ENCODE measurements around the gene DUSP8. TPM values are rescaled to one million over a fixed set of nuclear protein-coding genes. Genes with fewer than 3 reads are reported as not detected.
"Not testable (repeated sequence)": the region's sequence is repeated elsewhere in the genome, so short reads cannot be mapped to it uniquely, and the experiment has no call there.

DUSP8 gene
- polyA plus RNA-seq, 1 donor from 2014 or later, result 1.2 TPM

DNA sequence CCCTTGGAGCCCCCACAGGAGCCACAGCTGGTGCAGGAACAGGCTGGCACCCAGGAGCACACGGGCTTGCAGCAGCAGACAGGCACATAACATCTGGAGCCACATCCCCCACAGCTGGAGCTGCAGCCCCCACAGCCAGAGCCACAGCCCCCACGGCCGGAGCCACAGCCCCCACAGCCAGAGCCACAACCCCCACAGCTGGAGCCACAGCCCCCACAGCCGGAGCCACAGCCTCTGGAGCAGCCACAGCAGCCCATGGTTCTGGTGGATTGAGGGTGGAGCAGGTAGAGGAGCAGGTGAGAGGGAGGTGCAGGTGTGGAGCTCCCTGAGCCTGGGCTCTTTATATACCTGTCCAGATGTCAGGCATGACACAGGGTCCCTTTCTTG lies 25.9 kb upstream of the DUSP8 start, which contains the start of gene KRTAP5-2:
Gene KRTAP5-2, minus strand, starts transcription at position 301 of the 387 bp plus-strand sequence. Its CDS starts 44 bp downstream, at position 257.
- no peaks in the 10 kb centered on the region for H3K36me3 Mint-ChIP-seq
- no peak within 1 kb of the TSS for H3K4me3 Mint-ChIP-seq
- no peak within 1 kb of the TSS for H3K27ac Mint-ChIP-seq
- no peaks in the 10 kb centered on the region for H3K9me3 Mint-ChIP-seq
- peaks cover 19 to 30% (median 26%) of the 10 kb centered on the region in 3 donors for H3K4me1 Mint-ChIP-seq
- peaks cover 15% of the 10 kb centered on the region for H3K27me3 Mint-ChIP-seq

DNA sequence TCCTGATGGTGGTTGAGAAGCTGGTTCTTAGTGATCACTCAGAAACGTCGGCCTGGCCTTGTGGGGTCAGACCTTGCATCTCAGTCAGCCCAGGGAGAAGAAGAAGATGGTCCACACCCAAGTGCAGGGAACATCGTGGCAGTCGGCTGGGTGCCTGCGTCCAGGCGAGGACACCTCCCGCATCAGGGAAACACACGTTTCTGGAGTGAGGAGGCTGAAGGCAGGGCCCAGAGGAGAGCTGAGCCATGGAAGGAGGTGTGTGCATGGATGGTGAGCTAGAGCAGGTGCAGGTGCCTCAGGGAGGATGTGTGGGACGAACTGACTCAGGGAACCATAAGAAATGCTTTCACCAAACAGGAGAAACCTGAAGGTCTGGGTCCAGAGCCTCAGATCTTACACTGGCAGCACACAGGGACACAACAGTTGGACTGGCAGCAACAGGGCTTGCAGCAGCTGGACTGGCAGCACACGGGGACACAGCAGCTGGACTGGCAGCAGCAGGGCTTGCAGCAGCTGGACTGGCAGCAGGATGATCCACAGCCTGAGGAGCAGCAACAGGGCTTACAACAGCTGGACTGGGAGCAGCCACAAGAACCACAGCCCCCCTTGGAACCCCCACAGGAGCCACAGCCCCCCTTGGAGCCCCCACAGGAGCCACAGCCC lies 25.4 kb upstream of the DUSP8 start:
- peaks cover 15% of the 10 kb centered on the region for H3K27me3 Mint-ChIP-seq
- no peaks in the 10 kb centered on the region for H3K9me3 Mint-ChIP-seq
- H3K4me3 Mint-ChIP-seq, result no peak overlapping the region
- H3K27ac Mint-ChIP-seq, result no peak overlapping the region
- H3K36me3 Mint-ChIP-seq, result no peaks in the 10 kb centered on the region
- H3K4me1 Mint-ChIP-seq, result peaks cover 18 to 32% (median 26%) of the 10 kb centered on the region in 3 donors

DNA sequence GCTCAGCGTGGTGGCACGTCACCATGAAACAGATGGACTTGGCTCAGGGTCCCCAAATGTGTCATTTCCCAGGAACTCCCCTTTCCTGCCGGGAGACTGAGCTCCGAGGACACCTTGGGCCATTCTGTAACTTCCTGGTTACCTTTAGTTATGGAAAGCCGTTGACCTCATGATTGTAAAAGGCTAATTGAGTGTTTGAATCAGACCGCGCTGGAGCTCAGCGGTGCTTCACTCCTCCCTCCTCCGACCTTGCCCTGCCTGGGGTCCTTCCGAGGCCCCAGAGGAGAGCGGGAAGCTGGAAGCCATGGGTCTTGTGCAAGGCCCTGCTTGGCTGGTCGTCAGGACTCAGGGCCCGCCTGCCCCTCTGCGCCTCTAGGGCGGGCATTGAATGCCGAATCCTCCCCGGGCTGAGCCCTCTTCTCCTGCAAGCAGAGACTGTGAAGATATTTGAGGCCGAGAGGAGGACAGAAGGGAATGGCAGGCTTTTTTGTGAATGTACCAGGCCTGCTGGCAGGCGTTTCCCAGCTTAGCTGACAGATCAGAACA lies 24.6 kb upstream of the DUSP8 start:
- peaks cover 15% of the 10 kb centered on the region for H3K27me3 Mint-ChIP-seq
- H3K36me3 Mint-ChIP-seq, H3K9me3 Mint-ChIP-seq: not testable (repeated sequence)
- H3K4me3 Mint-ChIP-seq, result peak overlapping the region in 1 of 4 donors; percentile 57
- H3K27ac Mint-ChIP-seq, result peak overlapping the region in 1 of 3 donors; percentile 81
- peaks cover 15 to 28% (median 24%) of the 10 kb centered on the region in 3 donors for H3K4me1 Mint-ChIP-seq

DNA sequence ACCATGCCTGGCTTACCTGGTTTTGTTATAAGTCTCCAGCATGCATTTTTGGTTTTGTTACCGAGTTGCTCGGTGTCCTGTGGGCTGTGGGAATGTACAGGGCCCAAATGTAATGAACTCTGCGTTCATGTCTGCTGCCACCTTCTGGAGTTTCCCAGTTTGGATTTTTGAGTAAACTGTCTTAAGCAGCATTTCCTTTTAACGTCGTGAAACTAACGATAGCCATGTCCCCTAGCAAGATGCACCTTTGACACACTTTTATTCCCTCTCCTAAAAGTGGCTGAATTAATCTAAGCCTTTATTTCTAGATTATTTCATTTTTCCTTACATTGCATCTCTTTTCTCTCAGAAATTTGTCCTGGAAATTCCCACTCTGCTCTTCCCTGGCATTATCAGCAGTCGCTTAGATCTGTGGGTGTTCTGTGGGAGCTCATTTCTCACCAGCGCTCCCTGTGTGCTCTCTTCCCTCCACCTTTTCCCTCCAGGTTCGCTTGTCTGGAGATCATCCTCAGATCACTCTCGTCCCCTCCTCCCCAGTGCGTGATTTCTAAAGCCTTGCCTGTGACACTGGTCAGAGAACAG lies 24.0 kb upstream of the DUSP8 start:
- Mint-ChIP-seq H3K27ac (peak overlapping the region in 2 of 3 donors; percentile 19 to 81), H3K4me1 (peaks cover 12 to 25% (median 22%) of the 10 kb centered on the region in 3 donors), H3K4me3 (peak overlapping the region in 2 of 4 donors; percentile 57 to 83), H3K27me3 (peaks cover 15% of the 10 kb centered on the region)
- H3K9me3 Mint-ChIP-seq, H3K36me3 Mint-ChIP-seq: not testable (repeated sequence)

DNA sequence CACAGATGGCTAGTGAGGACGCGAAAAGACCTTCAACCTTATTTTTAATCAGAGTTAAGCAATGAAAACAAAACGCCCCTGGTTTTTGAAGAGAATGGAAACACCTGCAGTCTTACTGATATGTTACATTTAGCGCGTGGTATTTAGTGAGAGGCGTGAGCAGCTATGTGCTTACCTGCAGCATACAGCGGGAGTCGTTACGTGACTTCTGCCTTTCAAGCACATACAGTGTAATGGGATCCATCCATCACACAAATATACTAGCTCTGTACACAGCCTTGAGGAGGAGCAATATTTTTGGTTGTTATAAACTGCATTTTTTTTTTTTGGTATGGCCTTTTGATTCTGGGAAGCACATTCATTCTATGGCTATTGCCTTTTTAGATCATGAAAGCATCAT lies 20.6 kb upstream of the DUSP8 start:
- no peak overlapping the region for H3K27ac Mint-ChIP-seq
- peaks cover 15 to 35% (median 30%) of the 10 kb centered on the region in 3 donors for H3K4me1 Mint-ChIP-seq
- no peak overlapping the region for H3K4me3 Mint-ChIP-seq
- H3K27me3 Mint-ChIP-seq, result peaks cover 14% of the 10 kb centered on the region
- peaks cover 0 to 3% (median 0%) of the 10 kb centered on the region in 3 donors for H3K9me3 Mint-ChIP-seq
- peaks cover 1% of the 10 kb centered on the region for H3K36me3 Mint-ChIP-seq

DNA sequence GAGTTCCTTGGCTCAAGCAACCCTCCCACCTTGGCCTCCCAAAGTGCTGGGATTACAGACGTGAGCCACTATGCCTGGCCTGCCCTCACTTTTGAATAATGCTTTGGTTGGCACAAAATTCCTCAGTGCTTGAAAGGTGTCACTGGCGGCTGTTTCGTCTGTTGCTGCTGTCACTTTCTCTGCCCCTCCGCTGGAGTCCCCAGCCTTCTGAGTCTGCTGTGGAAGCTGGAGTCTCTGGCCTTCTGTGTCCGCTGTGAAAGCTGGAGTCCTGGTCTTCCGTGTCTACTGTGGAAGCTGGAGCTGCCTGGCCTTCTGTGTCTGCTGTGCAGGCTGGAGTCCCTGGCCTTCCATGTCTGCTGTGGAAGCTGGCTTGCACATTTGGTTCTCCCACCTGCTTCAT lies 17.9 kb upstream of the DUSP8 start:
- Mint-ChIP-seq H3K27ac (peak overlapping the region in 2 of 3 donors; percentile 38 to 74), H3K4me3 (peak overlapping the region in 2 of 4 donors; percentile 4 to 84), H3K27me3 (peaks cover 9% of the 10 kb centered on the region), H3K4me1 (peaks cover 11 to 33% (median 32%) of the 10 kb centered on the region in 3 donors), H3K36me3 (peaks cover 1% of the 10 kb centered on the region), H3K9me3 (peaks cover 0 to 3% (median 0%) of the 10 kb centered on the region in 3 donors)

DNA sequence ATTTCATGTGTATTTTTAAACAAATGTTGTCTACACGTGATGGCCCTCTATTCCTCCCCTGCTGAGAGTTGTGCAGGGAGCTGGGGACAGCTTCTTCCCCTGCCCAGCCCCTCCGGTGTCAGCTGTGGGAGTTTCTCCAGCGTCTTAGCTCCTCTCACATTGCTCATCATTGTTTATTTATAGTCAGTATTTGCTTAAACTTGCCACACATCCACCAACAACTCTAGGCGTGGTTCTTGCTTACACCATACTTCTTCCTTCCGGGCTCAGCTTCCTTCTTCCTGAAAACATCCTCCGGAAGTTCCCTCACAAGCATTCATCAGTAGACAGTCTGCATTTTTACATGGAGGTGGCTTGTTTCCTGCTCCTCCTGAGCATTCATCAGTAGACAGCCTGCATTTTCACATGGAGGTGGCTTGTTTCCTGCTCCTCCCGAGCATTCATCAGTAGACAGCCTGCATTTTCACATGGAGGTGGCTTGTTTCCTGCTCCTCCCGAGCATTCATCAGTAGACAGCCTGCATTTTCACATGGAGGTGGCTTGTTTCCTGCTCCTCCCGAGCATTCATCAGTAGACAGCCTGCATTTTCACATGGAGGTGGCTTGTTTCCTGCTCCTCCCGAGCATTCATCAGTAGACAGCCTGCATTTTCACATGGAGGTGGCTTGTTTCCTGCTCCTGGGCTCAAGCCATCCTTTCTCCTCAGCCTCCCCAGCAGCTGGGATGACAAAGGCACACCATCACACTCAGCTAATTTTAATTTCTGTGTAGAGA lies 17.3 kb upstream of the DUSP8 start:
- H3K9me3 Mint-ChIP-seq, H3K36me3 Mint-ChIP-seq, H3K27me3 Mint-ChIP-seq: not testable (repeated sequence)
- peak overlapping the region; percentile 62 to 91 (median 82) for H3K4me3 Mint-ChIP-seq
- H3K4me1 Mint-ChIP-seq, result peaks cover 11 to 30% (median 30%) of the 10 kb centered on the region in 3 donors
- H3K27ac Mint-ChIP-seq, result peak overlapping the region; percentile 77 to 97 (median 79)

DNA sequence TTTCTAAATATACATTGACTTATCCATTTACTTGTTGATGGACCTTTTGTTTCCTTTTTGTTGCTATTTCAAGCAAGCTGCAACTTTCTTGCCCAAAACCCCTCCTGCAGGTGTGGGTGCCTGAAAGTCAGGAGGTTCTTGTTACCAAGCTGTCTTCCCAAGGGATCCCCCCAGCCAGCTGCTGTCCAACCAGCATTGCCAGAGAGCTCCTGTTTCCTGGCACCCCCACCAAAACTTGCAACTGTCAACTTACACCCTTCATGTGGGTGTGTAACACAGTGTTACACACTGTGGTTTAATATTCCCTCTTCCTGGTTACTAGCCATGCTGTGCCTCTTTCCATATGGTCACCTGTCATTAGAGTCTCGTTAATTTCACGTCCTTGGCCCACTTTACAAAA lies 14.6 kb upstream of the DUSP8 start:
- H3K4me1 Mint-ChIP-seq, result peaks cover 11 to 33% (median 32%) of the 10 kb centered on the region in 3 donors
- no peaks in the 10 kb centered on the region for H3K36me3 Mint-ChIP-seq
- H3K27ac Mint-ChIP-seq, result peak overlapping the region in 2 of 3 donors; percentile 53 to 65
- H3K27me3 Mint-ChIP-seq, result peaks cover 17% of the 10 kb centered on the region
- H3K4me3 Mint-ChIP-seq, result peak overlapping the region in 2 of 4 donors; percentile 55 to 72
- peaks cover 0 to 5% (median 0%) of the 10 kb centered on the region in 3 donors for H3K9me3 Mint-ChIP-seq

DNA sequence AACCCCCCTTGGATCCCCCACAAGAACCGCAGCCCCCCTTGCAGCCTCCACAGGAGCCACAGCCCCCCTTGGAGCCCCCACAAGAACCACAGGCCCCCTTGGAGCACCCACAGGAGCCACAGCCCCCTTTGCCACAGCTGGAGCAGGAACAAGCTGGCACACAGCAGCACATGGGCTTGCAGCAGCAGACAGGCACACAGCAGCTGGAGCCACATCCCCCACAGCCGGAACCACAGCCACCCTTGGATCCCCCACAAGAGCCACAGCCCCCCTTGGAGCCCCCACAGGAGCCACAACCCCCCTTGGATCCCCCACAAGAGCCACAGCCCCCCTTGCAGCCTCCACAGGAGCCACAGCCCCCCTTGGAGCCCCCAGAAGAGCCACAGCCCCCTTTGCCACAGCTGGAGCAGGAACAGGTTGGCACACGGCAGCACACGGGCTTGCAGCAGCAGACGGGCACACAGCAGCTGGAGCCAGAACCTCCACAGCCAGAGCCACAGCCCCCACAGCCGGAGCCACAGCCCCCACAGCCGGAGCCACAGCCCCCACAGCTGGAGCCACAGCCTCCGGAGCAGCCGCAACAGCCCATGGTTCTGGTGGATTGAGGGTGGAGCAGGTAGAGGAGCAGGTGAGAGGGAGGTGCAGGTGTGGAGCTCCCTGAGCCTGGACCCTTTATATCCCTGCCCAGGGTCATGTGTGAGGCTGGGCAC lies 12.7 kb upstream of the DUSP8 start, which contains the start of gene KRTAP5-1:
Gene KRTAP5-1, minus strand, starts transcription at position 623 of the 710 bp plus-strand sequence. Its CDS starts 34 bp downstream, at position 589.
- H3K27ac Mint-ChIP-seq, result peak within 1 kb of the TSS in 2 of 3 donors; percentile 39 to 44

DNA sequence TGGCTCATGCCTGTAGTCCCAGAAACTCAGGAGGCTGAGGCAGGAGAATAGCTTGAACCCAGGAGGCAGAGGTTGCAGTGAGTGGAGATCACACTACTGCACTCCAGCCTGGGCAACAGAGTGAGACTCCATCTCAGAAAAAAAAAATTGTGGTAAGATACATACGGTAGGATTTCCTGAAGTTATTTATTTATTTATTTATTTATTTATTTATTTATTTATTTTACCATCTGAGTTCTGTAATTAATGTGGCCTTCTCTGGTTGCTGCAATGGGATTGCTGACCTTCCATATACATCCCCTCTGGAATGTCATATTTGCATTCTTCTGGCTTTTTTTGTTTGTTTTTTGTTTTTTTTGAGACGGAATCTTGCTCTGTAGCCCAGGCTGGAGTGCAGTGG lies 10.8 kb upstream of the DUSP8 start:
- H3K9me3 Mint-ChIP-seq, H3K4me3 Mint-ChIP-seq, H3K36me3 Mint-ChIP-seq, H3K27me3 Mint-ChIP-seq, H3K27ac Mint-ChIP-seq: not testable (repeated sequence)
- peaks cover 4 to 23% (median 19%) of the 10 kb centered on the region in 3 donors for H3K4me1 Mint-ChIP-seq

More for the DNA sequence above, 12.7 kb upstream of the DUSP8 start, which contains the start of gene KRTAP5-1:
- peak within 1 kb of the TSS in 2 of 4 donors; percentile 32 to 80 for H3K4me3 Mint-ChIP-seq
- H3K4me1 Mint-ChIP-seq, result peaks cover 11 to 32% (median 32%) of the 10 kb centered on the region in 3 donors
- not testable (repeated sequence) for H3K9me3 Mint-ChIP-seq, H3K36me3 Mint-ChIP-seq
- H3K27me3 Mint-ChIP-seq, result peaks cover 14% of the 10 kb centered on the region

DNA sequence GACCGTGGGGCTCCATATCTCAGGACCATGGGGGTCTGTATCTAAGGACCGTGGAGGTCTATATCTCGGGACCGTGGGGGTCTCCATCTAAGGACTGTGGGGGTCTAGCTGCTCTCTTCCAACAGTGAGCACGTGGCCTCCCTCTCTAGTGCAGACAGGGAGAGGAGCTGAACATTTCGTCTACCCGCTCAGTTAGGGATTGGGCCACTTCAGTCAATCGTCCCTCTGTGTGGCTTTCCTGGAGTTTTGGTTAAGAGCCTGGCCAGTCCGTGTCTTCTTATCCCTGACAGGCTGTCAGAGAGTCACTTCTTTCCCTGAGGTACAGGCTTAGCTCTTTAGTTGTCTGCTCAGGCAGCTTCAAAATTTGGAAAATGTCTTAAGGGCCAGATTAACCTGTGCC lies 9.9 kb upstream of the DUSP8 start:
- H3K4me3 Mint-ChIP-seq, result no peak overlapping the region
- H3K36me3 Mint-ChIP-seq, result peaks cover 9% of the 10 kb centered on the region
- H3K9me3 Mint-ChIP-seq, result peaks cover 4 to 6% (median 5%) of the 10 kb centered on the region in 3 donors
- no peak overlapping the region for H3K27ac Mint-ChIP-seq
- H3K27me3 Mint-ChIP-seq, result peaks cover 9% of the 10 kb centered on the region
- peaks cover 4 to 20% (median 17%) of the 10 kb centered on the region in 3 donors for H3K4me1 Mint-ChIP-seq

DNA sequence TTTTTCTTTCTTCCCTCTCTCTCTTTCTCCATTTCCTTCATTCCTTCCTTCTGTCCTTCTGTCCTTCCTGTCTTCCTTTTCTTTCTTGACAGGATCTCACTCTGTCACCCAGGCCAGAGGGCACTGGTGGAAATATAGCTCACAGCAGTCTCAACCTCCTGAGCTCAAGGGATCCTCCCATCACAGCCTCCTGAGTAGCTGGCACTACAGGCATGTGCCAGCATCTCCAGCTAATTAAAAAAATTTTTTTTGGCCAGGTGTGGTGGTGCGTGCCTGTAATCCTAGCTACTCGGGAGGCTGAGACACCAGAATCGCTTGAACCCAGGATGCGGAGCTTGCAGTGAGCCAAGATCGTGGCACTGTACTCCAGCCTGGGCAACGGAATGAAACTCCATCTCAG lies 4.8 kb upstream of the DUSP8 start:
- Mint-ChIP-seq H3K9me3 (peaks cover 4 to 5% (median 4%) of the 10 kb centered on the region in 3 donors), H3K4me3 (peak overlapping the region in 2 of 4 donors; percentile 7 to 17), H3K4me1 (peaks cover 0 to 4% (median 2%) of the 10 kb centered on the region in 3 donors), H3K36me3 (peaks cover 9% of the 10 kb centered on the region), H3K27ac (no peak overlapping the region), H3K27me3 (peaks cover 2% of the 10 kb centered on the region)

DNA sequence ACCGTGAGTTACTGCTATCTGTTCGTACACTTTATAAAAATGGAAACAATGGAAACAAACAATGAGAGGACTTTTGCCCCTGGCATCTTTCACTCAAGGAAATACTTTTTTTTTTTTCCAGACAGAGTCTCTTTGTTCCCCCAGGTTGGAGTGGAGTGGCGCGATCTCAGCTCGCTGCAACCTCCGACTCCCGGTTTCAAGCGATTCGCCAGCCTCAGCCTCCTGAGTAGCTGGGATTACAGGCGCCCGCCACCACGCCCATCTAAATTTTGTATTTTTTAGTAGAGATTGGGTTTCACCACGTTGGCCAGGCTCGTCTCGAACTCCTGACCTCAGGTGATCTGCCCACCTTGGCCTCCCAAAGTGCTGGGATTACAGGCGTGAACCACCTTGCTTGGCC lies 3.7 kb upstream of the DUSP8 start:
- not testable (repeated sequence) for H3K27me3 Mint-ChIP-seq, H3K4me1 Mint-ChIP-seq, H3K36me3 Mint-ChIP-seq, H3K9me3 Mint-ChIP-seq
- H3K27ac Mint-ChIP-seq, result peak overlapping the region in 1 of 3 donors; percentile 88
- peak overlapping the region in 3 of 4 donors; percentile 67 to 99 (median 82) for H3K4me3 Mint-ChIP-seq

DNA sequence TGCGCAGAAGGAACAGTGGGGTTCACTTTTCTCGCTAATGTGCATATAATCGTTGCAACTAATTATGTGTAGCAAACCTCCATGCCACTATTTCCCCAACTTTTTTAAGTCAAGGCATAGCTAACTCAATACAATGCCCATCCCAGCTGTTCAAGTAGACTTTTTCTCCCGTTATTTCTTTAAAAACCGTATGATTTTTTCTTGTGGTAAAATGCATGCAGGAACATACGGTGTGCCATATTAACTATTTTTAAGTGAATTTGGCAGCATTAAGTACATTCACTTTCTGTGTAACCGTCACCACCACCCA lies 2.8 kb upstream of the DUSP8 start:
- H3K4me1 Mint-ChIP-seq, result peaks cover 0 to 2% (median 1%) of the 10 kb centered on the region in 3 donors
- H3K27ac Mint-ChIP-seq, result peak overlapping the region in 1 of 3 donors; percentile 88
- H3K36me3 Mint-ChIP-seq, result peaks cover 9% of the 10 kb centered on the region
- peaks cover 4 to 5% (median 4%) of the 10 kb centered on the region in 3 donors for H3K9me3 Mint-ChIP-seq
- H3K4me3 Mint-ChIP-seq, result peak overlapping the region; percentile 52 to 99 (median 64)
- peaks cover 5% of the 10 kb centered on the region for H3K27me3 Mint-ChIP-seq

Measured in IgD-negative memory B cell (primary cell).